ENCODE results near the gene UBE2S. TPM values are rescaled to one million over a fixed set of nuclear protein-coding genes. Genes with fewer than 3 reads are reported as not detected.
A peak's percentile ranks its signal among the peaks of the same experiment; 100 is the strongest.

UBE2S gene
- total RNA-seq, 3 donors from 2014 or later (not counting 1 experiment from before 2014, with no cell fraction given): 60.2 to 107 (median 63.9) TPM

GRCh38 chr19:55419624-55420236 is 12.1 kb upstream of the UBE2S start:
- Mint-ChIP-seq H3K4me3 (no peak overlapping the region), H3K9me3 (no peaks in the 10 kb centered on the region)

GRCh38 chr19:55419103-55419502 is 11.5 kb upstream of the UBE2S start:
- Histone ChIP-seq H3K4me1 (ENCODE audit: control insufficient read depth, insufficient read depth, low read length) (peaks cover 9% of the 10 kb centered on the region), H3K36me3 (ENCODE audit: control insufficient read depth, insufficient read depth, low read length) (no peaks in the 10 kb centered on the region), H3K27ac (ENCODE audit: low read length) (no peak overlapping the region), H3K27me3 (ENCODE audit: control insufficient read depth, insufficient read depth, low read length) (peaks cover 3% of the 10 kb centered on the region), H3K9me3 (ENCODE audit: control insufficient read depth, insufficient read depth, low read length) (no peaks in the 10 kb centered on the region), H3K4me3 (ENCODE audit: low read length) (no peak overlapping the region)
- intact Hi-C loops (cut with micrococcal nuclease): loop anchor here (2.0 to 5.0 kb wide), 3 partner anchors 126 to 537 kb away; no protein-coding TSS in a partner anchor
- no peak for TF ChIP-seq CTCF (IDR thresholded peaks at IDR 0.05)
- Mint-ChIP-seq H3K27ac (no peak overlapping the region), H3K4me1 (peaks cover 5 to 6% of the 10 kb centered on the region in 2 donors), H3K36me3 (no peaks in the 10 kb centered on the region), H3K27me3 (ENCODE audit: low read depth in 2 of 2) (peaks cover 7 to 8% of the 10 kb centered on the region in 2 donors), H3K4me3 (no peak overlapping the region), H3K9me3 (no peaks in the 10 kb centered on the region)
- DNase-seq (no peak), ATAC-seq (no peak)
- 72% methylated on average over 5 of the region's 5 CpGs for WGBS (ENCODE audit: insufficient coverage)

More at GRCh38 chr19:55419624-55420236, 12.1 kb upstream of the UBE2S start:
- Mint-ChIP-seq H3K36me3 (no peaks in the 10 kb centered on the region), H3K4me1 (peaks cover 5 to 6% of the 10 kb centered on the region in 2 donors), H3K27ac (no peak overlapping the region), H3K27me3 (ENCODE audit: low read depth in 2 of 2) (peaks cover 10% of the 10 kb centered on the region in 2 donors)
- Histone ChIP-seq H3K27ac (ENCODE audit: low read length) (no peak overlapping the region), H3K4me3 (ENCODE audit: low read length) (no peak overlapping the region), H3K27me3 (ENCODE audit: control insufficient read depth, insufficient read depth, low read length) (peaks cover 3% of the 10 kb centered on the region), H3K36me3 (ENCODE audit: control insufficient read depth, insufficient read depth, low read length) (no peaks in the 10 kb centered on the region), H3K4me1 (ENCODE audit: control insufficient read depth, insufficient read depth, low read length) (peaks cover 9% of the 10 kb centered on the region), H3K9me3 (ENCODE audit: control insufficient read depth, insufficient read depth, low read length) (no peaks in the 10 kb centered on the region)
- no peak for ATAC-seq
- DNase-seq: no peak
- TF ChIP-seq CTCF (IDR thresholded peaks at IDR 0.05): no peak
- WGBS (ENCODE audit: insufficient coverage): 84% methylated on average over 5 of the region's 5 CpGs
- intact Hi-C loops (cut with micrococcal nuclease): loop anchor here (2.0 to 5.0 kb wide), 3 partner anchors 127 to 537 kb away; no protein-coding TSS in a partner anchor

GRCh38 chr19:55418185-55418584 is 10.6 kb upstream of the UBE2S start:
- Histone ChIP-seq H3K27me3 (ENCODE audit: control insufficient read depth, insufficient read depth, low read length) (peaks cover 3% of the 10 kb centered on the region), H3K27ac (ENCODE audit: low read length) (no peak overlapping the region), H3K36me3 (ENCODE audit: control insufficient read depth, insufficient read depth, low read length) (no peaks in the 10 kb centered on the region), H3K4me1 (ENCODE audit: control insufficient read depth, insufficient read depth, low read length) (peaks cover 9% of the 10 kb centered on the region), H3K9me3 (ENCODE audit: control insufficient read depth, insufficient read depth, low read length) (no peaks in the 10 kb centered on the region), H3K4me3 (ENCODE audit: low read length) (no peak overlapping the region)
- WGBS (ENCODE audit: insufficient coverage): 43% methylated on average over 7 of the region's 7 CpGs
- no peak overlapping the region for H3K27ac Mint-ChIP-seq
- H3K9me3 Mint-ChIP-seq: no peaks in the 10 kb centered on the region
- peaks cover 5 to 6% of the 10 kb centered on the region in 2 donors for H3K4me1 Mint-ChIP-seq
- peaks cover 1 to 6% of the 10 kb centered on the region in 2 donors for H3K27me3 Mint-ChIP-seq (ENCODE audit: low read depth in 2 of 2)
- intact Hi-C loops (cut with micrococcal nuclease): loop anchor here (1.0 to 5.0 kb wide), 5 partner anchors 116 to 536 kb away; no protein-coding TSS in a partner anchor
- DNase-seq: peak in 1 of 2 donors; percentile 82
- no peak overlapping the region for H3K4me3 Mint-ChIP-seq
- peak; percentile 46 for TF ChIP-seq CTCF (IDR thresholded peaks at IDR 0.05)
- no peaks in the 10 kb centered on the region for H3K36me3 Mint-ChIP-seq
- ATAC-seq: peak; percentile 53 to 75 (median 59)

Measured in natural killer cell (primary cell).